BE2C (cell line): ENCODE measurements around the gene PEAK3.

ENCODE experiments used
- DNase-seq: peaks from one replicate; pipeline ENCODE4 v3.0.0-alpha.2; 2020
- H3K27me3 ChIP-seq: fragments of 250-450 bp; sonication (Bioruptor Pico); 2 replicates; pipeline ENCODE4 v1.5.1; 2020; ENCODE audit warnings: mild to moderate bottlenecking
- H3K36me3 ChIP-seq: fragments of 250-450 bp; sonication (Bioruptor Pico); 2 replicates; pipeline ENCODE4 v1.5.1; 2020; ENCODE audit warnings: mild to moderate bottlenecking
- H3K4me1 ChIP-seq: fragments of 250-450 bp; sonication (Bioruptor Pico); 2 replicates; pipeline ENCODE4 v1.5.1; 2020
- H3K4me3 ChIP-seq: 2 replicates; pipeline ENCODE4 v1.5.1; 2011; ENCODE audit warnings: low read depth, low read length
- H3K9me3 ChIP-seq: fragments of 250-450 bp; sonication (Bioruptor Pico); 2 replicates; pipeline ENCODE4 v1.5.1; 2020
- TF ChIP-seq, protein P1 (sequence below): IDR thresholded peaks from 2 replicates; pipeline ENCODE4 v1.5.1; 2012; ENCODE audit warnings: mild to moderate bottlenecking, low read depth, low read length

PEAK3 gene

DNA sequence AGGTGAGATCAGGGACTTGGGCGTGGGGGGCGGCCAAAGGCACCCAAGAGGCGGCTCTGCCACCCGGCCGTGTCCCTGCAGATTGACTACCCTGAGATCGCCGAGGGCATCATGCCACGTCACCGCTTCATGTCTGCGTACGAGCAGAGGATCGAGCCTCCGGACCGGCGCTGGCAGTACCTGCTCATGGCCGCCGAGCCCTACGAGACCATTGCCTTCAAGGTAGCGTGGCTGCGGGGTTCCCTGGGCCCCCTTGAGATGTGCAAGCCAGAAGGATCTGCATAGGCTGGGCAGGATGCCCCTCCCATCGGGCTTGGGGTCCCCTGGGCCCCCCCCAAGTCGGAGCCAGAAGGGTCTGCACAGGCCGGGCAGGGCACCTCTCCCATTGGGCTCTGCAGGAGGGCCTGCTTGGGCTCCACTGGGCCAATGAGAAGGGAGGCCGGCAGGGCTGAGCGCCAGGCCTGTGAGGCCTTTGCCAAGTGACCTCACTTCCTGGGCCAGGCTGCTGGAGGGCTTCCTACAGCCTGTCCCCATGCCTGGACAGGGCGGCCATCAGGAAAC, 35.1 kb downstream of the PEAK3 start:
- H3K27me3 ChIP-seq = no peaks in the 10 kb centered on the region
- peaks cover 75% of the 10 kb centered on the region for H3K36me3 ChIP-seq

GRCh38 chr19:2246014-2246620, 35.9 kb downstream of the PEAK3 start:
- no peak for DNase-seq
- Histone ChIP-seq H3K9me3 (no peaks in the 10 kb centered on the region), H3K36me3 (peaks cover 80% of the 10 kb centered on the region), H3K4me1 (peaks cover 9% of the 10 kb centered on the region; the same call in 1 of the 2 replicates), H3K27me3 (no peaks in the 10 kb centered on the region), H3K4me3 (no peak overlapping the region)
- TF ChIP-seq, protein P1, sequence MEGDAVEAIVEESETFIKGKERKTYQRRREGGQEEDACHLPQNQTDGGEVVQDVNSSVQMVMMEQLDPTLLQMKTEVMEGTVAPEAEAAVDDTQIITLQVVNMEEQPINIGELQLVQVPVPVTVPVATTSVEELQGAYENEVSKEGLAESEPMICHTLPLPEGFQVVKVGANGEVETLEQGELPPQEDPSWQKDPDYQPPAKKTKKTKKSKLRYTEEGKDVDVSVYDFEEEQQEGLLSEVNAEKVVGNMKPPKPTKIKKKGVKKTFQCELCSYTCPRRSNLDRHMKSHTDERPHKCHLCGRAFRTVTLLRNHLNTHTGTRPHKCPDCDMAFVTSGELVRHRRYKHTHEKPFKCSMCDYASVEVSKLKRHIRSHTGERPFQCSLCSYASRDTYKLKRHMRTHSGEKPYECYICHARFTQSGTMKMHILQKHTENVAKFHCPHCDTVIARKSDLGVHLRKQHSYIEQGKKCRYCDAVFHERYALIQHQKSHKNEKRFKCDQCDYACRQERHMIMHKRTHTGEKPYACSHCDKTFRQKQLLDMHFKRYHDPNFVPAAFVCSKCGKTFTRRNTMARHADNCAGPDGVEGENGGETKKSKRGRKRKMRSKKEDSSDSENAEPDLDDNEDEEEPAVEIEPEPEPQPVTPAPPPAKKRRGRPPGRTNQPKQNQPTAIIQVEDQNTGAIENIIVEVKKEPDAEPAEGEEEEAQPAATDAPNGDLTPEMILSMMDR = no peak

More for the DNA sequence above, 35.1 kb downstream of the PEAK3 start:
- DNase-seq = no peak
- H3K4me1 ChIP-seq = peaks cover 9% of the 10 kb centered on the region; the same call in 1 of the 2 replicates
- H3K4me3 ChIP-seq = no peak overlapping the region
- TF ChIP-seq, protein P1 = no peak
- H3K9me3 ChIP-seq = no peaks in the 10 kb centered on the region

GRCh38 chr19:2245273-2245672, 36.7 kb downstream of the PEAK3 start:
- TF ChIP-seq, protein P1 = no peak
- no peak for DNase-seq
- H3K27me3 ChIP-seq = no peaks in the 10 kb centered on the region
- no peak overlapping the region for H3K4me3 ChIP-seq
- H3K9me3 ChIP-seq = no peaks in the 10 kb centered on the region
- peaks cover 85% of the 10 kb centered on the region for H3K36me3 ChIP-seq
- H3K4me1 ChIP-seq = peaks cover 9% of the 10 kb centered on the region; the same call in 1 of the 2 replicates

DNA sequence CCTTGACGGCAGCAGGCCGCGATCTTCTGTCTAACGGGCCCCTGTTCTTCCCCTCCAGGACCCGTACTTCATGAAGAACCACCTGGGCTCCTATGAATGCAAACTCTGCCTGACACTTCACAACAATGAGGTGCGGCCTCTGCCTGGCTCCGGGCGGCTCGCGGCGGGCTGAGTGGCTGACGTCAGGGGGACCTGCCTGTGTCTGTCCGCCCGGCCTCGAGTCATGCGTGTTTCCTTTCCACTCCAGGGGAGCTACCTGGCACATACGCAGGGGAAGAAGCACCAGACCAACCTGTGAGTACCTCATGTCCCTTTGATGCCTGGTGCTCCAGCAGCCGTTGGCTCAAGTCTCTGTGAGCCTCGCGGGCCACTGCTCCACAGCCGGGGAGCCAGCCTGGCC, 37.5 kb downstream of the PEAK3 start:
- Histone ChIP-seq H3K27me3 (no peaks in the 10 kb centered on the region), H3K4me3 (no peak overlapping the region), H3K36me3 (peaks cover 83% of the 10 kb centered on the region), H3K9me3 (no peaks in the 10 kb centered on the region), H3K4me1 (peaks cover 9% of the 10 kb centered on the region; the same call in 1 of the 2 replicates)
- TF ChIP-seq, protein P1 = no peak
- DNase-seq = no peak

DNA sequence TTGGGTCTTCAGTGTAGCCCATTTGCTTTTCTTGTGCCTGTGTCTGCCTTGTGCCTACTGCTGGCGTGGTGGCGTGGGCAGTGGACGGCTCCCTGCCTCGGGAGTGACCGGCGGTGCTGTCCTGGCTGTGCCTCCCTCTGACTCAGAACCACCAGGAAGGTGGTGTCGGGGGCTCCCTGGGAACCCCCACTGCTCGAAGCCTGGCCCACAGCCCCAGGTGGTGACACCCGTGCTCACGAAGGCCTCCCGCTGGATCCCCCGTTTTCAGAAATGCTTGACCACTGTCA, 37.9 kb downstream of the PEAK3 start:
- Histone ChIP-seq H3K4me3 (no peak overlapping the region), H3K36me3 (peaks cover 81% of the 10 kb centered on the region), H3K4me1 (peaks cover 9% of the 10 kb centered on the region; the same call in 1 of the 2 replicates), H3K9me3 (no peaks in the 10 kb centered on the region), H3K27me3 (no peaks in the 10 kb centered on the region)
- DNase-seq = no peak
- TF ChIP-seq, protein P1 = no peak
